ENCODE data around the gene OLR1.

The OLR1 gene

GRCh38 chr12:10115890-10116289 lies 56.0 kb downstream of the OLR1 start:
- DNase-seq (ENCODE audit: low read depth), result no peak
- no peak overlapping the region for H3K4me3 ChIP-seq (ENCODE audit: low read depth, low read length)

- DNase-seq (ENCODE audit: low read depth), result no peak
- no peak overlapping the region for H3K4me3 ChIP-seq (ENCODE audit: low read depth, low read length)
Observed at GRCh38 chr12:10115311-10115710, 56.6 kb downstream of the OLR1 start.

GRCh38 chr12:10113920-10114319 lies 58.0 kb downstream of the OLR1 start:
- DNase-seq (ENCODE audit: low read depth), result no peak
- H3K4me3 ChIP-seq (ENCODE audit: low read depth, low read length), result no peak overlapping the region

DNA sequence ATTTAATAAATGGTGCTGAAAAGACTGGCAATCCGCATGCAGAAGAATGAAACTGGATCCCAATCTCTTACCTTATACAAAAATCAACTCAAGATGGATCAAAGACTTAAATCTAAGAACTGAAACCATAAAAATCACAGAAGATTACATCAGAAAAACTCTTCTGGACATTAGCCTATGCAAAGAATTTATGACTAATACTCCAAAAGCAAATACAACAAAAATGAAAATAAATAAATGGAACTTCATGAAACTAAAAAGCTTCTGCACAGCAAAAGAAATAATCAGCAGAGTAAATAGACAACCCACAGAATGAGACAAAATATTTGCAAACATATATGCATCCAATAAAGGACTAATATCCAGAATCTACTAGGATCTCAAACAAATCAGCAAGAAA lies 58.9 kb downstream of the OLR1 start:
- H3K4me3 ChIP-seq (ENCODE audit: low read depth, low read length), result no peak overlapping the region
- no peak for DNase-seq (ENCODE audit: low read depth)

GRCh38 chr12:10111451-10111850 lies 60.5 kb downstream of the OLR1 start:
- no peak overlapping the region for H3K4me3 ChIP-seq (ENCODE audit: low read depth, low read length)
- no peak for DNase-seq (ENCODE audit: low read depth)

GRCh38 chr12:10110256-10110844 lies 61.6 kb downstream of the OLR1 start:
- H3K4me3 ChIP-seq (ENCODE audit: low read depth, low read length), result no peak overlapping the region
- DNase-seq (ENCODE audit: low read depth), result no peak
